Purkinje cell (primary cell): ENCODE results near the gene NFE2. TPM values are rescaled to one million over a fixed set of nuclear protein-coding genes. Genes with fewer than 3 reads are reported as not detected.

ENCODE experiments used
- polyA plus RNA-seq: library from polyadenylated mRNA; unstranded; fragments of >200 nt; fragmentation: Nextera tagmentation; gene quantifications from 2 replicates; pipeline ENCODE4 v1.2.1, GENCODE V29; 2014

Gene NFE2
- polyA plus RNA-seq: not detected in 2 replicates

DNA sequence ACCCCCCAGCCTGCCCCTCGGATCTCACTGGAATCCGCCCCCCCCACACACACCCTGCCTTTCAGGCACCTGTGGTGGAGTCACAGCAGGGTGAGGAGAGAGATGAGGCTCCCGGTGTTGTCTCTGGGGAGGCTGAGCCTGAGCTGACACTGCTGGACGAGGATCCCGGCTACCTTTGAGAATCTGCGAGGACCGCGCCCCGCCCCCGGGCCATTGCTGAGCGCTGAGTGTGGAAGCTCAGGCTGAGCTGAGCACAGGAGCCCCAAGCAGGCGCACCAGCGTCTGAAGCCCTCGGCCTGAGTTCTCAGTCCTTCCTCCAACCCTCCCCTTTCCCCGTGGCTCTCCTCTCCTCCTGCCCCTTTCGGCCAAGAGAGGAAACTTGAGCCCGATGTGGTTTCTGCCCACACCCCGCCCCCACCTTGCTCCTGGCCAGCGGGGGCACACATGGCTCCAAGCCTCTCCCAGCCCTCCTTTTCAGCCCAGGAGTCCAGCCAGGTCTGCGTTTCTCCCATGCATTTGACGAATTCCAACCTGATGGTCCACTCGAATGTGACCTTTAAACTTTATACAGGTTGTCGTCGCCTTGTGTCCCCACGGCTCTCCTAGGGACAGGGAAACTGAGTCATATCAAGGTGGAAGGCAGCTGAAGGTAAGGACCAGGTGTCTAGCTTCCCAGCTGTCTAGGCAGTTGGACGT is at the start of gene NFE2:
TSS of gene NFE2 (minus strand) at position 284 of the 696 bp plus-strand sequence. CDS start 5,767 bp downstream, outside the sequence.

DNA sequence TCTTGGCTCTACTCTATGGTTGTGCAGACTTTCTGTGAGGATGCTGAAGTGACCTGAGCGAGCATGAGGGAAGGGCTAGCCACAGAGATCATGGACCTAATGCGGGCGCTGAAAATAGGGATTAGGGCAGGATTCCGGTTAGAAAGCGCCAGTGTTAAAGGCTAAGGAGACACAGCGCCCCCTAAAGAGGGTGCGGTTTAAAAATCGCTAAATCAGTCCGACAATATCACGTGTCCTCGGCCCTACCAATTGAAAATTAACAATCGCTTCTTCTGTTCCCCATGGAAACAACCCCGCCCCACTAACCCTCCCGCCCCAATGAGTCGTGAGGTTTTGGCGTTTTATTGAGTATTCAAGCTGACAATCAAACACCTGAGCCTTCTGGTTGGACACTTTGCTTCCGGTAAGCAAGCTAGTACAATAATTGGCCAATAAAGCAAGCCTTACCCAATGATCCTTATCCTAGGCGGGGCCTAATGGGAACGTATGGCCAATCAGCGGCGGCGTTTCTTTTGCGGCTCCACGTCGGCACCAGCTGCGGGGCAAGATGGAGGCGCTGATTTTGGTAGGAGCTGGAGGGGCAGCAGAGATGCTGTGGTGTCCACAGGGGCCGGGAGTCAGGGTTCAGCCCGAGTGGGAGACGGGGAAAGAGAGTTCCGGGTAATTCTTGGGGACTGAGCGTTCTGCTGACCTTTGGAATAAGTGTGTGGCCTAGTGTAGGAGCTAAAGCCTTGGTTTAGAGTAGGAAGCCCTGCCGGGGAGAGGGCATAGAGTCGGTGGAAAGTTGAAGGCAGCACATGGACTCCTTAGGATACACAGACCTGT is 24.0 kb upstream of the NFE2 start, which contains the start of gene COPZ1:
TSS of gene COPZ1 (plus strand) at position 515 of the 825 bp plus-strand sequence. CDS start at position 548, 33 bp downstream.

DNA sequence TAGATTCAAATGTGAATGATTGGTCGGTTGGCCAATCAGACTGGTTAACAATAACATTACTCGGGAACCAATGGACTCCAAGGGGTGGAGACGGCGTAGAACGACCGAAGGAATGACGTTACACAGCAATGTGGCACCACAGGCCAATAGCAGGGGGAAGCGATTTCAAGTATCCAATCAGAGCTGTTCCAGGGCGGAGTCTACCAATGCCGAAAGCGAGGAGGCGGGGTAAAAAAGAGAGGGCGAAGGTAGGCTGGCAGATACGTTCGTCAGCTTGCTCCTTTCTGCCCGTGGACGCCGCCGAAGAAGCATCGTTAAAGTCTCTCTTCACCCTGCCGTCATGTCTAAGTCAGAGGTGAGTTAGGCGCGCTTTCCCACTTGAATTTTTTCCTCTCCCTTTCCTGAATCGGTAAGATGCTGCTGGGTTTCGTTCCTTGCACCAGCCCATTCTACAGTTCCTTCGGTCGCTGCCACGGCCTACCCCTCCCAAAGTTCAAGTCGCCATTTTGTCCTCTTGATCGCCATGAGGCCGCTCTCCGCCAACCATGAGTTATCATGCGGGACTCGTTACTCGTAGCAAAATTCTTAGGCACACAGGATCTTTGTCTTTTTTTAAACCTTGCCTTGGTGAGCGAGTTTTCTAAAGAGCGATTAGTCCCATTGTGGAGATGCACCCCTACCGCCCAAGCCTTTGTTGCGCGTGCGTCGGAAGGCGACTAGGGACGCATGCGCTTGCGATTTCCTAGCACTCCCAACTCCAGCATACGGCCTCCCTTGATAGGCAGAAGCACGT is 20.2 kb downstream of the NFE2 start, which contains the start of gene HNRNPA1:
TSS of gene HNRNPA1 (plus strand) at position 259 of the 793 bp plus-strand sequence. CDS start at position 341, 82 bp downstream.

DNA sequence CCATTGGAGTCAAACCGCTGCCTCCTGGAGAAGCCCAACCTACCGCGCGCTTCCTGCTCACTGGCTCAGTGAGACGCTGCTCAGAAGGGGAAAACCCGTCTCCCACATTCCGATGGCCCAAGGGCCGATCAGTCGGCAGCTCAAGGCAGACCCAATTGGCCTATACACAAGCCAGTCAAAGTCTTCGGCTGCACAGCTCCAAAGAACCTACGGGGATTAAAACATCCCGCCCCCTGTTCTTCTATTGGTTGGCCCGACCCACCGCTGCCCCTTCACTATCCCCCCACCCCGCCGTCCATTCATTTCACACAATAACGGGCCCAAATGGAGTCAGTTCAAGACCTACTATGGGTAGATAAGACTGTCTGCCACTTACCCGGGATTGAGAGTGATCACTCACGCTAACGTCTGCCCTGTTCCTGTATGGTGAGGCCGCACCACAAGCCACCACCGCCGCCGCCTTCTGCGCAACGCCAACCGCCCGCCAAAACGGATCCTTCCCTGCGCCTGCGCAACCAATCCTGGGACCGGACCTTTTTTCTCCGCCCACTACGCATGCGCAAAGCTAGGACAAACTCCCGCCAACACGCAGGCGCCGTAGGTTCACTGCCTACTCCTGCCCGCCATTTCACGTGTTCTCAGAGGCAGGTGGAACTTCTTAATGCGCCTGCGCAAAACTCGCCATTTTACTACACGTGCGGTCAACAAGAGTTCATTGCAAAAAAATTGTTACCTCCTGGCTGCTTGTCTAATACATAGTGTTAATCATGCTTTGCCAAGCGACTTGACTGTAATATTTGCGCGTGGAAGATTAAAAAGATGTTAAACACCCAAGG is 21.0 kb downstream of the NFE2 start, which contains the start of gene CBX5:
TSS of gene CBX5 (minus strand) at position 491 of the 836 bp plus-strand sequence. CDS start 22,472 bp downstream, outside the sequence.

Other genes with a start within 250 kb of the NFE2 start
- gene HOXC4, start 247.2 kb downstream of the NFE2 start, polyA plus RNA-seq: not detected in 2 replicates
- 14.4 and 18.8 TPM in 2 replicates for gene SMUG1, start 112.0 kb downstream of the NFE2 start, polyA plus RNA-seq
- gene CBX5, start 20.9 kb downstream of the NFE2 start, polyA plus RNA-seq: 43.9 and 51.9 TPM in 2 replicates
- gene HNRNPA1, start 20.3 kb downstream of the NFE2 start, polyA plus RNA-seq: 138 and 186 TPM in 2 replicates
- 191 and 243 TPM in 2 replicates for gene COPZ1, start 24.1 kb upstream of the NFE2 start, polyA plus RNA-seq
- not detected in 2 replicates for gene GPR84, start 63.5 kb upstream of the NFE2 start, polyA plus RNA-seq
- 6.1 and 12.1 TPM in 2 replicates for gene ZNF385A, start 83.7 kb upstream of the NFE2 start, polyA plus RNA-seq
- gene ITGA5, start 118.3 kb upstream of the NFE2 start, polyA plus RNA-seq: 1.4 and 3.8 TPM in 2 replicates
- gene GTSF1, start 172.6 kb upstream of the NFE2 start, polyA plus RNA-seq: 0.73 and 0.91 TPM in 2 replicates
- gene NCKAP1L, start 196.7 kb upstream of the NFE2 start, polyA plus RNA-seq: 0.47 and 3.5 TPM in 2 replicates
- gene PDE1B, start 248.6 kb upstream of the NFE2 start, polyA plus RNA-seq: 33.4 and 44.7 TPM in 2 replicates